K562 (cell line): ENCODE results near the gene ARPC2. TPM values are rescaled to one million over a fixed set of nuclear protein-coding genes. Genes with fewer than 3 reads are reported as not detected.

Experiments used
- CXXC5 ChIP-seq: fragments of 250-450 bp; sonication (Bioruptor Pico); IDR thresholded peaks from 2 replicates; pipeline ENCODE4 v1.8.0; 2022; ENCODE audit warnings: inconsistent platforms, mild to moderate bottlenecking, moderate library complexity
- E2F3 ChIP-seq: fragments of 250-450 bp; sonication (Bioruptor Pico); IDR thresholded peaks from 2 replicates; pipeline ENCODE4 v1.4.0; 2020; ENCODE audit warnings: mild to moderate bottlenecking
- EGR1 ChIP-seq: fragments of 450-650 bp; conservative IDR thresholded peaks from 2 replicates; pipeline ENCODE4 v1.6.1; 2017; ENCODE audit warnings: mild to moderate bottlenecking
- ELF1 ChIP-seq: fragments of 200-800 bp; sonication (Bioruptor generic); IDR thresholded peaks from 2 replicates; pipeline ENCODE4 v1.6.1; 2016; ENCODE audit warnings: missing genetic modification characterization, missing compliant biosample characterization
- MAZ ChIP-seq, 2 experiments: fragments of 450-650 bp in 1 of 2; sonication (generic) in 1 of 2; formaldehyde crosslinking; IDR thresholded peaks in 1 of 2; conservative IDR thresholded peaks in 1 of 2; 2 replicates each; pipeline versions ENCODE4 v1.4.0 to v1.5.0; 2020; ENCODE audit warnings: mild to moderate bottlenecking in 1 of 2, missing genetic modification reagents in 1 of 2
- TAF1 ChIP-seq: IDR thresholded peaks from 2 replicates; pipeline ENCODE4 v1.6.1; 2011; ENCODE audit warnings: mild to moderate bottlenecking, low read length, moderate library complexity; ENCODE audit not compliant: insufficient read depth, control insufficient read depth, severe bottlenecking; ENCODE audit errors: extremely low read depth
- ZNF217 ChIP-seq: sonication (generic); formaldehyde crosslinking; IDR thresholded peaks from 2 replicates; pipeline ENCODE4 v1.8.0; 2022; ENCODE audit warnings: mild to moderate bottlenecking, missing genetic modification reagents
- ZNF282 ChIP-seq: sonication (generic); formaldehyde crosslinking; IDR thresholded peaks from 2 replicates; pipeline ENCODE4 v1.8.1; 2023; ENCODE audit warnings: missing genetic modification reagents
- polyA plus RNA-seq, 8 experiments: library from polyadenylated mRNA; depleted of rRNA in 4 of 8; stranded (reverse) in 5 of 8; unstranded in 3 of 8; fragments of >200 nt; fragmentation: Nextera tagmentation in 2 of 8; fragmentation: Illumina TruSeq in 1 of 8; extraction: Ambion mirVana in 2 of 8; extraction: Trizol in 1 of 8; gene quantifications; 2 replicates each; pipeline versions ENCODE4 v1.2.1 to v1.2.3, GENCODE V29; 2011 to 2014; ENCODE audit warnings: inconsistent platforms in 1 of 8, missing spikeins in 1 of 8
- total RNA-seq, 7 experiments: library from RNA; depleted of rRNA in 6 of 7; stranded (reverse); fragments of >200 nt in 6 of 7; fragmentation: Illumina TruSeq in 2 of 7; extraction: Trizol in 2 of 7; gene quantifications; 2 replicates each; pipeline versions ENCODE4 v1.2.1 to v1.2.3, GENCODE V29; 2011 to 2021; ENCODE audit warnings: low replicate concordance in 1 of 7
- TF ChIP-seq, protein P1 (sequence below): fragments of 250-450 bp; sonication (Bioruptor Pico); IDR thresholded peaks from 2 replicates; pipeline ENCODE4 v1.5.1; 2021; ENCODE audit warnings: mild to moderate bottlenecking

ARPC2 gene
- total and polyA plus RNA-seq, 9 of the 15 experiments (the other 6 are each of a cell fraction or from before 2014, with no cell fraction given), result 81.9 to 187 (median 103) TPM

DNA sequence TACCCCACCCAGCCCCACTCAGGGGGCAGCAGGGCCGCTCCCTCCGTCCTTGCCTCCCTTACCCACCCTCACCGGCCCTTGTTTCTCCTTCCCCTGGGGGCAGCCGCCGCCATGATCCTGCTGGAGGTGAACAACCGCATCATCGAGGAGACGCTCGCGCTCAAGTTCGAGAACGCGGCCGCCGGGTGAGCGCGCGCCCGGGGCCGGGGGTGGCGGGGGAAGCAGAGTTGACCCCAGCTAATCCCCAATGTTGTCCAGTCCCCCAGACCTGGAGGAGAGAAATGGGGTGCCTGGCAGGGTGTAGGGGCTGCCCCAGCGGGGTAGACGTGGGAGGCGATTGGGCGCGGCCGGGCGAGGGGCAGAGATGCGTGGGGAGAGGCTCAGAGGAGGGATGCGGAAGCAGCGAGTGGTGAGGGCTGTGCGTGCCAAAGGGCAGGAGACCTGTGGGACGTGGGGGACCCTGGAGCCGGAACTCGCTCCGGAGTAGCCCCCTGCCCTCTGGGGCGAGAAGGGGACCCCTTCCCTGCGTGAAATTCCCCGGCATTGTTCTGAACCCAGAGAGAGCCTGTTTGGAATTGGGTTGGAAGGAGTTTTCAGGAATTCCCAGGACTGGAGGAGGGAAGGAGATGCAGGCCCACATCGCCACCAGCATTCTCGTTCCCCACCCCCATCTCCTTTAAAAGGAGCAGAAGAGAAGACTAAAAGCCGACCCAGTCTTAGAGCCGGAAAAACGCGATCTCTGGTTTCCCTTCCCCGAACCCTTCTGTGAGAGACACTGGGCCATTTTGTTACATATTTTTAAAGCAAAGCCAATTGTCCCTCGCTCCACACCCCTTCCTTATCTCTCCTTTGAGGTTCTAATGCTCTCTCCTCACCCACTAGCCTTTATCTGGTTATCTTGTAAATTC, 625 bp downstream of the ARPC2 start (continued):
- TF ChIP-seq CXXC5 (CRISPR knock-in tag) (no peak), ZNF217 (CRISPR knock-in tag) (no peak), ZNF282 (CRISPR knock-in tag) (no peak), E2F3 (CRISPR knock-in tag) (no peak), ELF1 (tag) (peak; percentile 2; the same call in 1 of the 2 replicates), EGR1 (peak; percentile 85), MAZ (CRISPR knock-in tag; conservative IDR thresholded peaks at IDR 0.05 in 1 of 2, IDR thresholded peaks at IDR 0.05 in 1 of 2) (no peak), TAF1 (peak; percentile 25)
- TF ChIP-seq, protein P1, sequence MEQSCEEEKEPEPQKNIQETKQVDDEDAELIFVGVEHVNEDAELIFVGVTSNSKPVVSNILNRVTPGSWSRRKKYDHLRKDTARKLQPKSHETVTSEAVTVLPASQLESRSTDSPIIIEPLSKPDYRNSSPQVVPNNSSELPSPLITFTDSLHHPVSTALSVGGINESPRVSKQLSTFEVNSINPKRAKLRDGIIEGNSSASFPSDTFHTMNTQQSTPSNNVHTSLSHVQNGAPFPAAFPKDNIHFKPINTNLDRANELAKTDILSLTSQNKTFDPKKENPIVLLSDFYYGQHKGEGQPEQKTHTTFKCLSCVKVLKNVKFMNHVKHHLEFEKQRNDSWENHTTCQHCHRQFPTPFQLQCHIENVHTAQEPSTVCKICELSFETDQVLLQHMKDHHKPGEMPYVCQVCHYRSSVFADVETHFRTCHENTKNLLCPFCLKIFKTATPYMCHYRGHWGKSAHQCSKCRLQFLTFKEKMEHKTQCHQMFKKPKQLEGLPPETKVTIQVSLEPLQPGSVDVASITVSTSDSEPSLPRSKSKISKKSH (CRISPR knock-in tag), result no peak
